ENCODE measurements around the gene GNB1. TPM values are rescaled to one million over a fixed set of nuclear protein-coding genes. Genes with fewer than 3 reads are reported as not detected.
"Not testable (repeated sequence)": the region's sequence is repeated elsewhere in the genome, so short reads cannot be mapped to it uniquely, and the experiment has no call there.

GNB1 gene
- total RNA-seq, 1 experiment from 2014 or later: 137 TPM

GRCh38 chr1:1763657-1764621, 126.9 kb downstream of the GNB1 start:
- DNase-seq (ENCODE audit: low read depth): no peak

GRCh38 chr1:1761504-1762376, 129.1 kb downstream of the GNB1 start:
- DNase-seq (ENCODE audit: low read depth): no peak

- no peak for DNase-seq (ENCODE audit: low read depth)
Measured at GRCh38 chr1:1760715-1761114, 130.2 kb downstream of the GNB1 start.

- DNase-seq (ENCODE audit: low read depth): no peak
Measured at GRCh38 chr1:1760345-1760650, 130.6 kb downstream of the GNB1 start.

GRCh38 chr1:1759456-1760344, 131.2 kb downstream of the GNB1 start:
- DNase-seq (ENCODE audit: low read depth): no peak

- no peak for DNase-seq (ENCODE audit: low read depth)
Measured at GRCh38 chr1:1758692-1759455, 132.0 kb downstream of the GNB1 start.

- no peak for DNase-seq (ENCODE audit: low read depth)
Measured at GRCh38 chr1:1758059-1758621, 132.7 kb downstream of the GNB1 start.

GRCh38 chr1:1757422-1758058, 133.3 kb downstream of the GNB1 start:
- no peak for DNase-seq (ENCODE audit: low read depth)

- no peak for DNase-seq (ENCODE audit: low read depth)
Measured at GRCh38 chr1:1756661-1757421, 134.0 kb downstream of the GNB1 start.

GRCh38 chr1:1755852-1756251, 135.0 kb downstream of the GNB1 start:
- no peak for DNase-seq (ENCODE audit: low read depth)

GRCh38 chr1:1755426-1755825, 135.5 kb downstream of the GNB1 start:
- no peak for DNase-seq (ENCODE audit: low read depth)

- no peak for DNase-seq (ENCODE audit: low read depth)
Measured at GRCh38 chr1:1754051-1754815, 136.7 kb downstream of the GNB1 start.

GRCh38 chr1:1753607-1754005, 137.3 kb downstream of the GNB1 start:
- no peak for DNase-seq (ENCODE audit: low read depth)

GRCh38 chr1:1752636-1753606, 138.0 kb downstream of the GNB1 start:
- DNase-seq (ENCODE audit: low read depth): no peak

GRCh38 chr1:1752190-1752589, 138.7 kb downstream of the GNB1 start:
- no peak for DNase-seq (ENCODE audit: low read depth)

- not testable (repeated sequence) for DNase-seq (ENCODE audit: low read depth)
Measured at GRCh38 chr1:1749941-1750340, 140.9 kb downstream of the GNB1 start.

- no peak for DNase-seq (ENCODE audit: low read depth)
Measured at GRCh38 chr1:1748686-1749321, 142.1 kb downstream of the GNB1 start.

Measured in M059J (cell line).